ENCODE results near the gene SF1.

DNA sequence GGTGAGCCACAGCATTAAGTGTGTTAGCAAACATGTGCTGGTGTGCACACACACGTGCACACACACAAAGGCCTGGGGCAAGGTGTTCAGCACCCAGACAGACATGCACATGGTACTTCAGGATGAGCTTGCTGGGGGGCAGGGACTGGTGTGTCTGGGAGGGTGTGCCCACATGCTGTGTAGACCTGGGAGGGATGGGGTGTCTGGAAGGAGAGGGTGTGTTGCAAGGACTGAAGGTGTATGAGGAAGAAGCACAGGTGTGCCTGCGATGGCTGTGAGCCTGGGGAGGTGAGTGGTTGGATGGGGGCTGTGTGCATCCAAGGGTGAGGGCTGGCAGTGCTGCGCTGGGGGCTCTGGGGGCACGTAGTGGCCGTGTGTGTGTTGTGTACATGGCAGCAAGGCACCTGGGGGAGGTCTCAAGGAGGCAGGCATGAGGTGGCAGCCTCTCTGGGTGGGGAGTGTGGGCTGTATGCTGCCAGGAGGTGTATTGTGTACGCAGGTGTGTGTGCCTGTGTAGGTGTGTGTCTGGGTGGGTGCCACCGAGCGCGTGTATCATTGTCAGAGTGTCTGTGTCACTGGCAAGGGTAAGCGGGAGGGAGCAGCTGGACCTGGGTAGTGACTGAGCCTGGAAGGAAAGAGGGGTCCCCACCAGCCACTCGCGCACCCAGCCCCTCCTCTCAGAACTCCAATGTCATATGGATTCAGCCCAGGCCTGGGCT is 57.5 kb downstream of the SF1 start:
- TF ChIP-seq, protein P1, sequence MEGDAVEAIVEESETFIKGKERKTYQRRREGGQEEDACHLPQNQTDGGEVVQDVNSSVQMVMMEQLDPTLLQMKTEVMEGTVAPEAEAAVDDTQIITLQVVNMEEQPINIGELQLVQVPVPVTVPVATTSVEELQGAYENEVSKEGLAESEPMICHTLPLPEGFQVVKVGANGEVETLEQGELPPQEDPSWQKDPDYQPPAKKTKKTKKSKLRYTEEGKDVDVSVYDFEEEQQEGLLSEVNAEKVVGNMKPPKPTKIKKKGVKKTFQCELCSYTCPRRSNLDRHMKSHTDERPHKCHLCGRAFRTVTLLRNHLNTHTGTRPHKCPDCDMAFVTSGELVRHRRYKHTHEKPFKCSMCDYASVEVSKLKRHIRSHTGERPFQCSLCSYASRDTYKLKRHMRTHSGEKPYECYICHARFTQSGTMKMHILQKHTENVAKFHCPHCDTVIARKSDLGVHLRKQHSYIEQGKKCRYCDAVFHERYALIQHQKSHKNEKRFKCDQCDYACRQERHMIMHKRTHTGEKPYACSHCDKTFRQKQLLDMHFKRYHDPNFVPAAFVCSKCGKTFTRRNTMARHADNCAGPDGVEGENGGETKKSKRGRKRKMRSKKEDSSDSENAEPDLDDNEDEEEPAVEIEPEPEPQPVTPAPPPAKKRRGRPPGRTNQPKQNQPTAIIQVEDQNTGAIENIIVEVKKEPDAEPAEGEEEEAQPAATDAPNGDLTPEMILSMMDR (IDR thresholded peaks at IDR 0.05) = no peak
- TF ChIP-seq EP300 (IDR thresholded peaks at IDR 0.05) (no peak), POLR2A (IDR thresholded peaks at IDR 0.05; ENCODE audit: low read depth) (no peak)

All from esophagus muscularis mucosa (tissue), 4 donors.